HG03558 (cell line): ENCODE measurements around the gene GPR27.

Source experiments
- ATAC-seq: cut with Tn5 transposase; IDR thresholded peaks from one replicate; pipeline ENCODE4 v1.9.1; 2021; ENCODE audit warnings: moderate number of reproducible peaks; ENCODE audit not compliant: unreplicated experiment; ENCODE audit errors: extremely low read depth

The GPR27 gene

DNA sequence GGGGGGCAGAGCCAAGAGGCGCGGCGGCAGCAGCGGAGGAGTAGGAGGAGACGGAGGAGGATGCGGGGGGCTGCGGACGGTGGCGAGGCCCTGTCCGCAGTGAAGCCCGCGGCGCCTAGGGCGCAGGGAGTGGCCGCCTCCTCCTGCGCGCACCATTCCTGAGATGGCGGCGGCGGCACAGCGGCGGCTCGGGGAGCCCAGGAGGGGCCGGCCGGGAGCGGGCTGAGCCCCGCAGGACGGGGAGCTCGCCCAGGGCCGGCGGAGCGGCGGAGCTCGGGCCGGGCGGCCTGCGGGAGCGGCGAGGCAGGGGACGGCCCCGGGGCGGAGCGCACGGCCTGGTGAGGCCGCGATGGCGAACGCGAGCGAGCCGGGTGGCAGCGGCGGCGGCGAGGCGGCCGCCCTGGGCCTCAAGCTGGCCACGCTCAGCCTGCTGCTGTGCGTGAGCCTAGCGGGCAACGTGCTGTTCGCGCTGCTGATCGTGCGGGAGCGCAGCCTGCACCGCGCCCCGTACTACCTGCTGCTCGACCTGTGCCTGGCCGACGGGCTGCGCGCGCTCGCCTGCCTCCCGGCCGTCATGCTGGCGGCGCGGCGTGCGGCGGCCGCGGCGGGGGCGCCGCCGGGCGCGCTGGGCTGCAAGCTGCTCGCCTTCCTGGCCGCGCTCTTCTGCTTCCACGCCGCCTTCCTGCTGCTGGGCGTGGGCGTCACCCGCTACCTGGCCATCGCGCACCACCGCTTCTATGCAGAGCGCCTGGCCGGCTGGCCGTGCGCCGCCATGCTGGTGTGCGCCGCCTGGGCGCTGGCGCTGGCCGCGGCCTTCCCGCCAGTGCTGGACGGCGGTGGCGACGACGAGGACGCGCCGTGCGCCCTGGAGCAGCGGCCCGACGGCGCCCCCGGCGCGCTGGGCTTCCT lies at the start of gene GPR27:
Gene GPR27, plus strand, starts transcription at position 155 of the 909 bp plus-strand sequence. Its CDS starts 195 bp downstream, at position 350.
- ATAC-seq, result no peak

GRCh38 chr3:71704915-71705314 lies 48.7 kb upstream of the GPR27 start:
- no peak for ATAC-seq

- no peak for ATAC-seq
These were observed 48.0 kb upstream of the GPR27 start for GRCh38 chr3:71705681-71706080.

- no peak for ATAC-seq
These were observed 46.1 kb upstream of the GPR27 start for GRCh38 chr3:71707595-71707994.

DNA sequence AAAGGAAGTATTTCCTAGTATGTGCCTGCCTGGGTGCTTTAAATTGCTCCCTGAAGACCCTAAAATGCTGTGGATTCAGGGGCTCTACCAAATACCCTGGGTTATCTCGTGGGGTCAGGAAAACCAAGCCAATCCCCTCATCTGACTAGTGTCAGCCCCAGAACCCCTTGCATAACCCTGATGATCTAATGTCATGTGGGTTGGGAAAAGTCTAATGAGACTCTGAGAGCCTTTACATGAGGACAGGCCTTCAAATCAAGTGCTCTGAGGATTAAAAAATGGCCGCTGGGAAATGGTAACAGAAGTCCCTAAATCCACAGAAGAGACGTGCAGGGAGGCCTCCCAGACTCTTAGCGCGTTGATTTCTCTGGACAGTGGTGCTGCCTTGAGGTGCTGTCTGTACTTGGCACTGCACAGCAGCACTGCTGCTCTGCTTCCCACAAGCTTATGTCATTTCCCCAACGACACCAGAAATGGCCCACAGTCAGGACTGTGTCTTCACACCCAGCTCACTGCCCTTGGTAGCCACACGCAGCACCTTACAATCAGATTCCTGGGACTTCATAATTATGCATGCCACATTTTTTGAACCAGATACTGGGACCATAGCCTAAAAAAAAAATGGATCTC lies 45.1 kb upstream of the GPR27 start:
- no peak for ATAC-seq

- ATAC-seq, result no peak
These were observed 43.6 kb upstream of the GPR27 start for GRCh38 chr3:71709908-71710511.

DNA sequence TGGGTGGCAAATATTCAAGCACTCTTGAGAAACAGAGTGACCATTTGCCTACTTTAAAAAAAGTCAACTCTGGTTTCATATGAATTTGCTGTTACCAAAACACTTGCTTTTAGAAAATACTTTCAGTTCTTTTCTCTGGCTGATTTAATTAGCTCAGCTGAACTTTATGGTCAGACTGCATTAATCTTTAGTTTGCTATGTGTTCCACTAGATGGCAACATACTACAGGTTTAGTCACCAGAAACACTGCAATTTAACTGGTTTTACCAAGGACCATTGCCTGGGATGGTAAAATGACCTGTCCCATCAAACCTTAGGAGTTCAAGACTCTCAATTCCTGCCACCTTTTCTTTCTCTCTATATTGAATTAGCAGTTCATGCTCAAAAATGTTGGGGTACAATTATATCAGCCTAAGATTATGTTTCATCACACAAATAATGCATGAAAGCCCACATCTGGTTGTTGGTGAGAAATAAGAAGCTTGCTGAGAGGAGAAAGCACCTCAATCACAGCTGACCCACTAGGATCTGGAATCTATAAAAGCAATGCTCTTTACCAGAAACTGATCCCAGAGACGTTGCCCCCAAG lies 42.7 kb upstream of the GPR27 start:
- ATAC-seq, result peak; percentile 40

- ATAC-seq, result no peak
These were observed 40.6 kb upstream of the GPR27 start for GRCh38 chr3:71713041-71713440.

DNA sequence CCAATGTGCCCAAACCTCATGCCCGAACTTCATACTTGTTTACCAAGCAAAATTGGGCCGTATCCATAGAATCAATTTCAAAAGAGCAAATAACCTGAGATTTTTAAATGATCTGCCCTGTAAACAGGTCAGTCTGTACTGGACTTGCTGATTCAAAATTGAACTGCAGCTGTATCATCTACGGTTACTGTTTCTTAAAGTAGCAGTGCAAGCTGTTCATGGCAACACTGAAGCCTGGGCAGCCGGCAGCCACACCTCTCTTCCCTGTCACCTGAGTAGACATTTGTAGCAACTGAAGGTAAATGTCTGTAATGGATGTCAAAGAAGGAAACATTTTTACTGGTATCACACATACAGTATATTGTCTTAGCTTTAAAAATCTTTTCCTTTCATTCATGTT lies 39.1 kb upstream of the GPR27 start:
- ATAC-seq, result no peak

- ATAC-seq, result no peak
These were observed 35.6 kb upstream of the GPR27 start for GRCh38 chr3:71718072-71718471.

DNA sequence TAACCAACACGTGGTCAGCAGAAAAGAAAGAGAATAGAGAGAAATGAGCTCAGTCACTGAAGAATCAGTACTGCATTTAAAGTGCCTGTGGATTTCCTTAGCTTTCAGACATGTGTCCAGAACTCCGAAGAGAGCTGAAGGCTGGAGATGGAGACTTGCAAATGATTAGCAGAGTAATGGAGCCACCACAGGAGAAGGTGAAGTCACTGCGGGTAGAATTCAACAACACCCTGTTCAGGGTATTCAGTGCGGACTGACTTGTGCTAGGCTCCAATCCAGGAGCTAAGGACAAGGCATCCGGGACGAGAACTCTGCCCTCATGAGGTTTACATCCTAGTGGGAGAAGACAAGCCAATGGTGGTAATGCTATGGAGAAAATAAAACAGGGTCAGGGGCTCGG lies 32.7 kb upstream of the GPR27 start:
- ATAC-seq, result no peak

DNA sequence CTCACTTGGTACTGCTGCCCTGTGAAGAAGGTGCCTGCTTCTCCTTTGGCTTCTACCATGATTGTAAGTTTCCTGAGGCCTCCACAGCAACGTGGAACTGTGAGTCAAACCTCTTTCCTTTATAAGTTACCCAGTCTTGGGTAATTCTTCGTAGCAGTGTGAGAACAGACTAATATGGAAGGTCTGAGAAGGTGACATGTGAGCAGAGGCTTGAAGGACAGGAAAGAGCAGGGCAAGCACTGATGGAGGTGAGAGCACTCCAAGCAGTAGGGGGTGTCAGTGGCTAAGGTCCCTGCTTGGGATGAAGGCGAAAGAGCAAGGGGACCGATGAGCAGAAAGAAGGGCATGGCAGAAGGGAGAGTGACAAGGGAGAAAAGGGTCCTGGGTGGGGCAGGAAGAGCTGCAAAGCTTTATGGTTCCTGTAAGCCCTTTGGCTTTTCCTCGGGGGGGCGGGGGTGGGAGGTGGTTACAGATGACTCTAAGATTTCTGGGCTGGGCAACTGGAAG lies 32.0 kb upstream of the GPR27 start:
- no peak for ATAC-seq

DNA sequence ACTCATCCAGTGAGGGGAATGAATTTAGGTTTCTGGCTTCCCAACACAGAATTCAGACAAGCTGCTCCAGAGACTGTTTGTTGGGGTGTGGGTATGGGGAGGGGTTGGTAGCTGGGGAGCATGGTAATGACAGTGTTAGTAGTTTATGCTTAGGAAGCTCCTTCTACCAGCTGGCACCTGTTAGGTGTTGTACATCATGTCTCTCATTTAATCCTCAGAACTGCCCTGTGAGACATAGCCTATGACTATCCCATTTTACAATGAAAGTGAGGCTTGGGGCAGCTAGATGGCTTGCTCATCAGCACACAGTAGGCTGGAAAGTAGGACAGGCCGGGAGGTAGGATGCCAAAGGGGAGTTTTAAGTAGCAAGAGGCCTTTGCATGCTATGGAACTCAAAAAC lies 31.0 kb upstream of the GPR27 start:
- ATAC-seq, result no peak

- ATAC-seq, result no peak
These were observed 30.0 kb upstream of the GPR27 start for GRCh38 chr3:71723452-71724170.

GRCh38 chr3:71724171-71724453 lies 29.5 kb upstream of the GPR27 start:
- ATAC-seq, result no peak

DNA sequence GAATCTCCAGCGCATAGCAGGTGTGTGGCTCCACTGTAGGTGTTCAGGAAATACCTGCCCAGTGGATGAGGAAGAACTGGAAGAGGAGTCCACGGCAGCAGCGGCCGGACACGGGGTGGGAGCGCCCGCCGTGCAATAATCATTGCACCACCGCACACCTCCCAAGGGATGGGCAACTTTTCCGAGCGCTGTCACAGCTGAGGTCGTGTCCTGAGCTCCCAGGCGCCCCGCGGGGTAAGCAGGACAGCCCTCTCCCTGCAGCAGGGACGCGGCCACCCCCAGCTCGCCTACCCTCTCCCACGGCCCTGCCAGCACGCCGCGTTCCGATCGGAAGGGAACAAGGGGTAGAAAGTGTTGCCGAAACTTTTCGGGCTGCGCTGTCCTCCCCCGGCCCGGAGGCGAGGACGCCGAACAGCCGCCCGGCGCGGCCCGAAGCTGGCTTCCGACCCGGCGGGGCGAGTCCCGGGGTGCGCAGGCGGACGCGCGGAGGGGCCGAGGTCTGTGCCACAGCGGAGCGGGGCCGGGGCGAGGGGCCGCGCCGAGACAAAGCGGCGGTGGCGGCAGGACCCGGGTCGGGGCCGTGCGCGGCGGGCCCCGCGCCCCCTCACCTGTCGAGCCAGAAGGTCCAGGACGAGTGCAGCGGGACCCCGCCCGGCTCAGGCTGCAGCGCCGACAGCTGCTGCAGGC lies 28.9 kb upstream of the GPR27 start:
- ATAC-seq, result no peak

- no peak for ATAC-seq
These were observed 28.2 kb upstream of the GPR27 start, which contains the start of gene EIF4E3 for GRCh38 chr3:71725271-71725991. Gene EIF4E3 (minus strand): TSS chr3:71725402. CDS start chr3:71725367, 35 bp downstream.

DNA sequence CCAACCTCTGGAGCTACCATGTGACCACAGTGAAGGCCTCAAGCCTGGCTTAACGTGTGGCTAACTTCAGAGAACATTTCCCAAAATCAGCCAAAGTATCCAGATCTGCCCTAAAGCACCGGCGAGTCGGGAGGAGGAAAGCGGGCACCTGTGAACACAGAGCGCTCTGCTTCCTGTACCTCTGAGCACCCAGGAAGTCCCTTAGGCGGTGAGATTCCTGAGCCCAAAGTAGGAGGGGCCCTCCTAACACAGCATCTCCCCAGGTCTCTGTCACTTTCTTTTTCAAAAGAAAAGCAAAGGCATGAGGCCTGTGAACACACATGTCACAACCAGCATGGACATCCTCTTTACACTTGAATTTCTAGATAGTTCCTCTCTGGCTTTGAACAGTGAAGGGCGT lies 27.5 kb upstream of the GPR27 start:
- ATAC-seq, result no peak
